Measurements from ENCODE around the gene SH3PXD2A.

SH3PXD2A gene

GRCh38 chr10:103835096-103836050, 20.0 kb downstream of the SH3PXD2A start:
- FAIRE-seq (no peak), DNase-seq (ENCODE audit: extremely low spot score, insufficient read length, low read depth) (no peak)

- DNase-seq (ENCODE audit: extremely low spot score, insufficient read length, low read depth): no peak
Observed at GRCh38 chr10:103834436-103835095, 20.8 kb downstream of the SH3PXD2A start.

GRCh38 chr10:103833731-103834365, 21.5 kb downstream of the SH3PXD2A start:
- DNase-seq (ENCODE audit: extremely low spot score, insufficient read length, low read depth) (no peak), FAIRE-seq (no peak)

More at GRCh38 chr10:103834436-103835095, 20.8 kb downstream of the SH3PXD2A start:
- FAIRE-seq: no peak

- FAIRE-seq (no peak), DNase-seq (ENCODE audit: extremely low spot score, insufficient read length, low read depth) (no peak)
Observed at GRCh38 chr10:103832806-103833205, 22.6 kb downstream of the SH3PXD2A start.

GRCh38 chr10:103829838-103830465, 25.4 kb downstream of the SH3PXD2A start:
- no peak for FAIRE-seq
- no peak for DNase-seq (ENCODE audit: extremely low spot score, insufficient read length, low read depth)

- no peak for DNase-seq (ENCODE audit: extremely low spot score, insufficient read length, low read depth)
- FAIRE-seq: no peak
Observed at GRCh38 chr10:103829278-103829677, 26.1 kb downstream of the SH3PXD2A start.

GRCh38 chr10:103828587-103829197, 26.7 kb downstream of the SH3PXD2A start:
- FAIRE-seq (no peak), DNase-seq (ENCODE audit: extremely low spot score, insufficient read length, low read depth) (no peak)

GRCh38 chr10:103828107-103828506, 27.3 kb downstream of the SH3PXD2A start:
- no peak for FAIRE-seq

GRCh38 chr10:103826885-103827284, 28.5 kb downstream of the SH3PXD2A start:
- DNase-seq (ENCODE audit: extremely low spot score, insufficient read length, low read depth) (no peak), FAIRE-seq (no peak)

More at GRCh38 chr10:103828107-103828506, 27.3 kb downstream of the SH3PXD2A start:
- no peak for DNase-seq (ENCODE audit: extremely low spot score, insufficient read length, low read depth)

- FAIRE-seq (no peak), DNase-seq (ENCODE audit: extremely low spot score, insufficient read length, low read depth) (no peak)
Observed at GRCh38 chr10:103824281-103824680, 31.1 kb downstream of the SH3PXD2A start.

GRCh38 chr10:103823706-103824272, 31.6 kb downstream of the SH3PXD2A start:
- FAIRE-seq (no peak), DNase-seq (ENCODE audit: extremely low spot score, insufficient read length, low read depth) (no peak)

GRCh38 chr10:103822800-103823199, 32.6 kb downstream of the SH3PXD2A start:
- no peak for FAIRE-seq
- DNase-seq (ENCODE audit: extremely low spot score, insufficient read length, low read depth): no peak

GRCh38 chr10:103822107-103822716, 33.2 kb downstream of the SH3PXD2A start:
- no peak for FAIRE-seq
- DNase-seq (ENCODE audit: extremely low spot score, insufficient read length, low read depth): no peak

- no peak for DNase-seq (ENCODE audit: extremely low spot score, insufficient read length, low read depth)
- no peak for FAIRE-seq
Observed at GRCh38 chr10:103820101-103821062, 35.0 kb downstream of the SH3PXD2A start.

GRCh38 chr10:103819493-103819892, 35.9 kb downstream of the SH3PXD2A start:
- DNase-seq (ENCODE audit: extremely low spot score, insufficient read length, low read depth) (no peak), FAIRE-seq (no peak)

- FAIRE-seq (no peak), DNase-seq (ENCODE audit: extremely low spot score, insufficient read length, low read depth) (no peak)
Observed at GRCh38 chr10:103818765-103819374, 36.5 kb downstream of the SH3PXD2A start.

GRCh38 chr10:103818105-103818504, 37.3 kb downstream of the SH3PXD2A start:
- FAIRE-seq: no peak
- no peak for DNase-seq (ENCODE audit: extremely low spot score, insufficient read length, low read depth)

Data from GM18507 (cell line).